HAP-1 (cell line): ENCODE results near the gene NLGN4X.

Source experiments
- DNase-seq, 2 experiments: peaks; one replicate each; pipeline ENCODE4 v3.0.0-alpha.2; 2016 to 2020; ENCODE audit warnings: low spot score in 2 of 2
- H3K27me3 ChIP-seq: fragments of 250-450 bp; sonication (Bioruptor Pico); 2 replicates; pipeline ENCODE4 v1.5.1; 2020; ENCODE audit warnings: low read depth, mild to moderate bottlenecking, moderate library complexity
- H3K36me3 ChIP-seq: fragments of 250-450 bp; sonication (Bioruptor Pico); replicated peaks from 2 replicates; pipeline ENCODE4 v1.5.1; 2020; ENCODE audit warnings: mild to moderate bottlenecking
- H3K4me1 ChIP-seq: fragments of 250-450 bp; sonication (Bioruptor Pico); 2 replicates; pipeline ENCODE4 v1.5.1; 2020; ENCODE audit warnings: mild to moderate bottlenecking
- H3K4me3 ChIP-seq: fragments of 250-450 bp; sonication (Bioruptor Pico); 2 replicates; pipeline ENCODE4 v1.5.1; 2020; ENCODE audit warnings: mild to moderate bottlenecking, moderate library complexity
- H3K9me3 ChIP-seq: fragments of 250-450 bp; sonication (Bioruptor Pico); 2 replicates; pipeline ENCODE4 v1.5.1; 2020; ENCODE audit warnings: mild to moderate bottlenecking, moderate library complexity
- in situ Hi-C: fragments of 300-500 bp; cut with MboI; formaldehyde crosslinking; loops from 3 replicates; pipeline ENCODE4 v1.14.3; 2020; ENCODE audit warnings: low sequenced_read_pairs, inconsistent platforms, mixed read lengths

NLGN4X gene

DNA sequence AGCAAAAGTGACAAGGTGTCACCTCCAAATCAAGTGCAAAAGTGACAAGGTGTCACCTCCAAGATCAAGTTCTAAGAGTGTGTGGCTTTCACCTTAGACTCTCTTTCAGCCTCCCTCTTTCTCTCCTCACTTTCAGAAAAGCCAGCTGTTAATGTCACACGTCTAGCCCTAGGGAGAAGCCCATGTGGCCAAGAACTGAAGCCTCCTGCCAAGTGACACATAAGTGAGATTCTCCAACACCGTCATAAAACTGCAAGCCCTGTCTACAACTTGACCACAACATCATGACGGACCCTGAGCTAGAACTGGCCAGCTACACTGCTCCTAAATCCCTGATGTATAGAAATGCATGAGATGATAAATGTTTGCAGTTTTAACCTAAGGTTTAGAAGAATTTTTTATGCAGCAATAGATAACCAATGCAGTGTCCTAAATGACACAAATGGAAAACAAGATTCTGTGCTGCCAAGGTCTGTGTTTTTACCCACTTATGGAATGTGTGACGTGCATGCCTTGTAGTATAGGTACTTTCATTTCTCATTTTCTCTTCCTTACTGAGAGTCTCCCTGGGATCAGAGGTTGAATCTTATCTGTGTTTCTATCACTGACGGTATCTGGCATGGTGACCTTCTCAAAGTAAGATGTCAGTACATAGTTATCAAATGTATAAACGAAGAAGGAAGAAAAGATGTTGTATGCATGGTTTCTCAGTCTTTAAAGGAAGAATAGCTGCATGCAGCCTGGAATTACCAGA lies 25.0 kb downstream of the NLGN4X start:
- Histone ChIP-seq H3K4me3 (no peak overlapping the region), H3K9me3 (no peaks in the 10 kb centered on the region), H3K4me1 (no peaks in the 10 kb centered on the region), H3K36me3 (no peaks in the 10 kb centered on the region), H3K27me3 (no peaks in the 10 kb centered on the region)
- in situ Hi-C loops = no loop called here
- no peak for DNase-seq

DNA sequence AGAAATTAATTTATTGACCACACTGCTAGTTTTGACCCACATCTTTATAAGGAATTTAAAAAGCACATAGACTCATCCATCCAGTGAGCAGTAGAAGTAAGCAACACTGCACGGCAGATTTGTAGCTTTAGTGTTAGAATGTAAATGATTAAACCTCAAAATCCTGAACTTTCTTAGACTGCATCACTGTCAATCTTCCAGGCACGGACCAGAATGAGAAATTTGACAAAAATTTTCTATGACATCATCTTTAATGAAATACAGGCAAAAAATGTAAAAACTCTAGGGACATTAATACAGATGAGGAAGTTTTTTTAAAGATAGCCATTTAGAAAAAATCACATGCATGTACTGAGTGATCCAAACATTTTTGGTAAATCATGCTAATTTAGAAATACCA lies 29.2 kb downstream of the NLGN4X start:
- Histone ChIP-seq H3K9me3 (no peaks in the 10 kb centered on the region), H3K4me3 (no peak overlapping the region), H3K27me3 (no peaks in the 10 kb centered on the region), H3K36me3 (no peaks in the 10 kb centered on the region), H3K4me1 (no peaks in the 10 kb centered on the region)
- in situ Hi-C loops = no loop called here
- DNase-seq = no peak

DNA sequence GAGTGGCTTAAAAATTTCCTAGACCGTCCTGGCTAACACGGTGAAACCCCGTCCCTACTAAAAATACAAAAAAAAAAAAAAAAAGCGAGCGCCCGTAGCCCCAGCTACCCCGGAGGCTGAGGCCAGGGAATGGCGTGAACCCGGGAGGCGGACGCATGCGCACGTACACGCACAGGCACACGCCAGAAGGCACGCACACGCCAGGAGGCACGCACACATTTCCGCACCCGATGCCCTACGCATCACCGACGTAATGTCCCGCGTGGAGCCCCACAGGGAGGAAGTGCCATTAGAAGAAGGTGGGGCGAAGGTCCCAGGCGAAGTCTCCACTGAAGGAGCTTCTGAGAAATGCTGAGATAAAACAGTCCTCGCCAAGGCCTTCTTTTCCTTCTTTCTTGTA lies 41.4 kb downstream of the NLGN4X start:
- Histone ChIP-seq H3K4me1 (no peaks in the 10 kb centered on the region), H3K36me3 (no peaks in the 10 kb centered on the region)
- in situ Hi-C loops = no loop called here

DNA sequence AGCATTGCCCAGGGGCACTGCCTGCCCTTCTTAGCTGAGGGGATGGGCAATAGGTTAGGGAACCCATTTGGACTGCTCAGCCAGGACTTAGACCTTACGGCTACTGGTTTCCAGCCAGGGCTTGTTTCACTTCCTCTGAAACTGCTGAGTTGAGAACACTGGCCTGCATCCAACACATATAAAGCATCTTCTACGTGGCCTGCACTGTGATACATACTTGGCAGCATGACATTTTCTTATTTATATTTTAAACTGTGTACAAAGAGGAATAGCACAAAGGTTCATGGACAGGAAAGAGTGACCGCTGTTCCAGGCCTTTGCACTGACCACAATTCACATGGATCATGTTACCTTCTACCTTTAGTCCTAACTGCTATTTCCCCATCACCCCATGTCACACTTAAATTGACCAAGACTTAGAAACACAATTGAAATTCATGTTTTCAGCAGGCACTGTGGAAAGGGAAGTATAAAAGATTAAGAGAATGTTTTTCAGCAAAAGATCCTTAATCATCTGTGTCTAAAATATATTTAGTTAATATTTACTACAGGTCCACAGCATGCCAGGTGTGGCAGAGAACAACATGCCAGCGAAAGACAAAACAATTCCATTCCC lies 43.7 kb downstream of the NLGN4X start:
- no peak for DNase-seq
- no peaks in the 10 kb centered on the region for H3K36me3 ChIP-seq
- in situ Hi-C loops = no loop called here
- no peaks in the 10 kb centered on the region for H3K9me3 ChIP-seq
- no peak overlapping the region for H3K4me3 ChIP-seq
- no peaks in the 10 kb centered on the region for H3K4me1 ChIP-seq
- no peaks in the 10 kb centered on the region for H3K27me3 ChIP-seq

More for the DNA sequence above, 41.4 kb downstream of the NLGN4X start:
- Histone ChIP-seq H3K4me3 (no peak overlapping the region), H3K9me3 (no peaks in the 10 kb centered on the region), H3K27me3 (no peaks in the 10 kb centered on the region)
- DNase-seq = no peak

DNA sequence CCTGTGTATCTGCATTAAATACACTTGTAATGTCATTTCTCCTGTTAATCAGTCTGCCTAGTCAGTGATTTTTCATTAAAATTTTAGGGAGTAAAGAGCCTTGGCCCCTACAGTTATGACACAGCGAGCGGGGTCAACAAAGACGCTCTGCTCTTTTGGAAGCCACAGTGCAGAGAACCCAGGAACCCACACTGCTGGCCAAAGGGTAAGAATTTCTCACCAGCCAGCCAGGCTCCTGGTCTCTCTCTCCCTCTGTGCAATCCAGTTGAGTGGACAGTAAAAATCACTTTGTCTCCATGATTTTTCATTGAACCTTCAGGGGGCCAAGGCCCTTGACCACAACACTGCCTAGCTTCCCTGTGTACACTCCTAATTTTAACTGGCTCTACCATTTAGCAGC lies 52.8 kb downstream of the NLGN4X start:
- H3K27me3 ChIP-seq = no peaks in the 10 kb centered on the region
- DNase-seq = no peak
- no peaks in the 10 kb centered on the region for H3K9me3 ChIP-seq
- no peaks in the 10 kb centered on the region for H3K36me3 ChIP-seq
- no peak overlapping the region for H3K4me3 ChIP-seq
- H3K4me1 ChIP-seq = no peaks in the 10 kb centered on the region
- in situ Hi-C loops = no loop called here

DNA sequence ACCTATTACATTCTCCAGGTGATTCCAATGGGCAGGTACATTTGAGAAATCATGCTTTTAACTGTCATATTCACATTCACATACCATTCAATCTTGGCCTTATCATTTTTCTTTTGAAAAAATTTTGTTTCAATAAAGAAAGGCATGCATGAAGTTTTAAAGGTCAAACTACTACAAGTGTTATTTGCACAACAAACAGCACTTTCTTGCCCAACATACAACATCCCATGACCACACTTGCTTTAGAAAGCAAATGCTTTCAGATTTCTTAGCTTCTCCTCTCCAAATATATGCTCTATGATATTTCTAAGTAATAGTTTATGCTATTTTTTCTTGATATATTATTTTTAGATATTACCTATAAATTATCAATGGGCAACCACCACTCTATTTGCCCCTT lies 58.2 kb downstream of the NLGN4X start:
- no peak for DNase-seq
- in situ Hi-C loops = no loop called here
- Histone ChIP-seq H3K27me3 (no peaks in the 10 kb centered on the region), H3K9me3 (no peaks in the 10 kb centered on the region), H3K36me3 (no peaks in the 10 kb centered on the region), H3K4me1 (no peaks in the 10 kb centered on the region), H3K4me3 (no peak overlapping the region)

DNA sequence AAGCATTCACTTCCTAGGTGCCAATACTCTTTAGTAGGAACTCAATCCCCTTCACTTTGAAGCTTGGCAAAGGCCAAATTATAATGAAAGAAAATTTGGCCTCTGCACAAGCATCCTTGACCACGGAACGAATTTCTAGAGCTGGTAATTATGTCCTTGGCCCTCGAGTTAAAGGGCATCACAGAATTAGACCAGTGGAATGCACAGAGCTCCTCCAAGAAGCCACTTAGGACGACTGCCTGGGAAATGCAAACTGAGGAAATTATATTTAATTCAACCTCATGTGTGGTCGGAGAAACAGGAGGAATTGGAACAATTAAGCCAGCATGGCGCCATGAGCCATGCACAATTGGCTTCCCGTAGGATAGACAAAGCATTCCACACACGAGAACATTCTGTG lies 59.3 kb downstream of the NLGN4X start:
- no peaks in the 10 kb centered on the region for H3K9me3 ChIP-seq
- no peaks in the 10 kb centered on the region for H3K27me3 ChIP-seq
- in situ Hi-C loops = no loop called here
- no peaks in the 10 kb centered on the region for H3K36me3 ChIP-seq
- no peak overlapping the region for H3K4me3 ChIP-seq
- no peaks in the 10 kb centered on the region for H3K4me1 ChIP-seq
- no peak for DNase-seq

DNA sequence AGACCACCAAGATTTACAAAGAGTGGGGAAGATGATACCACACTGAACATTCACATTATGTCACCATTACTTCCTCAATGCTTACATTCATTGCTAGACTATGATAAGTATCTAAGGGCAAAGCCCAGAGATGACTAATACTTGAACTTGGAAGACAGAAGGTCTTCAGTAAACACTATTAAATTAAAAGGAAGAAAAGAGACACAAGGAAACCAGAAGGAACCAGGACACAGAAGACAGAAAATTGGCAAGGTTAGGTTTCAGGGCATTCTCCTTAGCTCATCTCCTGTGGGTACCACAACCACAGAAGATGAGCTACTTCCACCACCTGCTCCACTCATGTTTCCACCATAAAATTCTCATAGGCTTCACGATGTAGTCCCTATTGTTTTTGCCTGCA lies 64.9 kb downstream of the NLGN4X start:
- no peak for DNase-seq
- no peaks in the 10 kb centered on the region for H3K9me3 ChIP-seq
- no peaks in the 10 kb centered on the region for H3K36me3 ChIP-seq
- no peaks in the 10 kb centered on the region for H3K4me1 ChIP-seq
- no peaks in the 10 kb centered on the region for H3K27me3 ChIP-seq
- in situ Hi-C loops = no loop called here
- no peak overlapping the region for H3K4me3 ChIP-seq

DNA sequence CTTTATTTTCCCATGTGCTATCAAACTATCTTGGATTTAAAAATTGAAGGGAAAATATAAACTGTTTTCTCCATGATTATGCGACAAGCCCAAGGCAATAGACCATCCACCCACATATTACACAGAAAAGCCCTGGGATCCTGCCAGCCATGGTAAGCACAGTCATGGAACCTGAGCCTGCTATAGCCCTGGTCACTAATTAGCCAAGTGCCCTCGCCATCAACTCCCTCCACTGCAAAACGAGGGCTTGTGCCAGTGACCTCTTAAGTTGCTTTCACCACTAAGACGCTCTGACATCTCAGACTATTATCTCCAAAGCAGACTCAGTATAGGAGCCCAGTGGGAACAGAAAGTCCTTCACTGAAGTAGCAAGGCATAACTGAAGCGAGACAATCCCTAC lies 69.2 kb downstream of the NLGN4X start:
- H3K4me3 ChIP-seq = no peak overlapping the region
- H3K36me3 ChIP-seq = no peaks in the 10 kb centered on the region
- no peaks in the 10 kb centered on the region for H3K27me3 ChIP-seq
- in situ Hi-C loops = no loop called here
- no peak for DNase-seq
- H3K4me1 ChIP-seq = no peaks in the 10 kb centered on the region
- H3K9me3 ChIP-seq = no peaks in the 10 kb centered on the region

DNA sequence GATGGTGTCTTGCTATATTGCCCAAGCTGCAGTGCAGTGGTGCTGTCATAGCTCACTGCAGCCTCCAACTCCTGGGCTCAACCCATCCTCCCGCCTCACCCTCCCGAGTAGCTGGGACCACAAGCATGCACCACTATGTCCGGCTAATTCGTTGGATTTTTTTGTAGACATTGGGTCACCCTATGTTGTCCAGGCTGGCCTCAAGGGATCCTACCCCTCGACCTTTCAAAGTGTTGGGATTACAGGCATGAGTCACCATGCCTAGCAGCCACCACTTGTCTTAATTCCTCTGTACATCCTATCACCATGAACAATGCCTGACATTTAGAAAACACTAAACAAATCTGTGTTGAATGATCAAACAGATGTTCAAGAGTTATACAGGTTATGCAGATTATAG lies 76.7 kb downstream of the NLGN4X start:
- Histone ChIP-seq H3K4me1 (no peaks in the 10 kb centered on the region), H3K36me3 (no peaks in the 10 kb centered on the region), H3K9me3 (no peaks in the 10 kb centered on the region), H3K27me3 (no peaks in the 10 kb centered on the region), H3K4me3 (no peak overlapping the region)
- no peak for DNase-seq
- in situ Hi-C loops = no loop called here

DNA sequence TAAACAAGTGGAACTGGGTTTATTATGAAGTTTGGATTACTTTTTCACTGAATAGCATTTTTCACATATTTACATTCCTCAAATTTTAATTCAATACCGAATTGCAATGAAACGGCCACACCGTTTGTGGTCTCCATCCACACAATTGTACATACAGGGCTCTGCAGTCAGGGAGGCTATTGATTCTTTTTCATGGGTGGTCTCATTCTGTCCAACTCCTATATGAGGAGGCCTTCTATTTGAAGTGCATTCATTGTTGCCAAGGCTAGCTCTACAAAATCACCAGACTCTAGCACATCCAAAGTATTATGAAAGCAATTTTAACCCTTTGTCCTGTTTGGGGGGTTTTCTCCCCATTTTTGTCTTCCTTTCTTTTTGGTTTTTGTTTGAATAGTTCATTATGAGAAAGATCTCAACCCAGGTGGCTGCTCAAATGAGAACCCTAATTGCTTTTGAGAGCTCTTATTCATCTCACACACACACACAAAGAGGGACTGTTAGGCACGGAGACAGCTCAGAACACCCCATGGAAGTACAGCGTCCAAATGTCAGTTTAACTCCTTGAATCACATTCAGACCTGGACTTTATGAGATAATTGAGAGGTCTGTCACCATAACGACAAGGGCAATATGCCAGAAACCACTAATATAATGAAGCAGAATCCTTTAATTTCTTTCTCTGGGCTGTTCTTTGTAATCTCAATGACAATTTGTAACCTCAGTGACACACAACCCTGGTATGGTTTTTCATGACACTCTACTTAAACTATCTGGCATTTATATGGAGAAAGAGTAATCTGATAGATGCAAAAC lies 79.4 kb downstream of the NLGN4X start:
- Histone ChIP-seq H3K36me3 (no peaks in the 10 kb centered on the region), H3K27me3 (no peaks in the 10 kb centered on the region), H3K4me1 (no peaks in the 10 kb centered on the region), H3K4me3 (no peak overlapping the region), H3K9me3 (no peaks in the 10 kb centered on the region)
- no peak for DNase-seq
- in situ Hi-C loops = no loop called here

DNA sequence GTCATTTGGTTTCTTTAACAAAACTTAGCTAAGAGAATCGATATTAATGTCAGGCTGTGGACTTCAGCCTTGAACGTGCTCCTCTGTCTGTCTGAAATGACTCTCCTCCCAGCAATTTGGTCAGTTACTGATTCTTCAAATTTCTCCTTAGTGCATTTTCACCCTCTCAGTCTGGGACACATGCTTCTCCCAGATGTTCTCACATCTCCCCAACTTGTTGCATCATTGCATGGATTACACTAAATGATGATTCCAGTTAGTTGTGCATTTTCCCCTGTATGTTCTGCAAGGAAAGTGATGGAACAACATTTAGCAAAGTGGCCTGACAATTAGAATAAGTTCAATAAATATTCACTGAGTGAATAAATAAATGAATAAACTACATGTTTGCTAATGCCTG lies 94.4 kb downstream of the NLGN4X start:
- no peaks in the 10 kb centered on the region for H3K9me3 ChIP-seq
- DNase-seq = no peak
- H3K36me3 ChIP-seq = no peaks in the 10 kb centered on the region
- in situ Hi-C loops = no loop called here
- no peaks in the 10 kb centered on the region for H3K27me3 ChIP-seq
- no peaks in the 10 kb centered on the region for H3K4me1 ChIP-seq
- H3K4me3 ChIP-seq = no peak overlapping the region

DNA sequence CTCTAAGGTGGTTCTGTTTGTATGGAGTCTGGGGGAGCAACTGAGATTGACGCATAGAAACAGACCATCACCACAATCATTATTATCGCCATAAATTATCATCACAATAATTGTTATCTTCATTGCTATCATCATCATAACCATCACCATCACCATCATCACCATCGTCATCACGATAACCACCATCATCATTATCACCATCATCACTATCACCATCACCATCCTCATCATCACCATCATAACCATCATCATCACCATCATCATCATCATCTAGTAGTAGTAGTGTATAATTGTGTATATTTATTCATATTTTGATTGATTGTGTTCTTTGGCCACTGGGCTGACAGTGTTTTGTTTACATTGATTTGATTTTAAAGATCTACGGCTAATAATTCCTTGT lies 95.7 kb downstream of the NLGN4X start:
- DNase-seq = no peak
- H3K9me3 ChIP-seq = no peaks in the 10 kb centered on the region
- in situ Hi-C loops = no loop called here
- H3K36me3 ChIP-seq = no peaks in the 10 kb centered on the region
- no peak overlapping the region for H3K4me3 ChIP-seq
- H3K27me3 ChIP-seq = no peaks in the 10 kb centered on the region
- no peaks in the 10 kb centered on the region for H3K4me1 ChIP-seq

DNA sequence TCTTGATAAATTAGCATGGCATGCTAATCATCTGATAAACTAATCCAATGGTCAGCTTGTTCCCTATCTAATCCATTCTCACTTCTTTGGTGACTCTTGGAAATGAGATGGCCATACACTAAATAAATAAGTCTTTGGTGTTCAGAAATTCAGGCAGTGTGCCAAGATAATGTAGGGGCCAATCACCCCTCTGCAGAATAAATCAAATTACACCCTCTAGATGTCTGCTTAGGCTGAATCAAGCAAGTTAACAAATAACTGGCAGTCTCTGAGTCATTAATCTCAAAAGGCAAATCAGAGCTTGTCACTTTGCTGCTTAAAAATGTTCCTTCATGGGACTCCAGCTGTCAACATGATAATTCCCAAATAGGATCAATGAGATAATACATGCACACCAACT lies 97.4 kb downstream of the NLGN4X start:
- Histone ChIP-seq H3K27me3 (no peaks in the 10 kb centered on the region), H3K9me3 (no peaks in the 10 kb centered on the region), H3K4me1 (no peaks in the 10 kb centered on the region), H3K36me3 (no peaks in the 10 kb centered on the region), H3K4me3 (no peak overlapping the region)
- no peak for DNase-seq
- in situ Hi-C loops = no loop called here
